Hypothalamus (tissue), 51 donors: Measurements from ENCODE around the gene CEP85.
"Not testable (repeated sequence)": the region's sequence is repeated elsewhere in the genome, so short reads cannot be mapped to it uniquely, and the experiment has no call there.

Source experiments
- DNase-seq, 51 donors: peaks; one replicate each; lab custom pipeline; 2025; lab: John Stamatoyannopoulos, UW

CEP85 gene

GRCh38 chr1:26306290-26307229, 72.6 kb downstream of the CEP85 start, which contains the start of gene UBXN11:
Gene UBXN11 (minus strand): TSS chr1:26306636. CDS start chr1:26302883, 3,753 bp downstream.
- peak in 50 of 51 donors; percentile 20 to 91 (median 76) for DNase-seq

- DNase-seq, result no peak
These were observed 73.4 kb downstream of the CEP85 start for GRCh38 chr1:26307363-26307781.

- not testable (repeated sequence) for DNase-seq
These were observed 74.2 kb downstream of the CEP85 start for GRCh38 chr1:26307966-26308899.

GRCh38 chr1:26314501-26314900, 80.5 kb downstream of the CEP85 start:
- DNase-seq, result no peak

- no peak for DNase-seq
These were observed 82.2 kb downstream of the CEP85 start for GRCh38 chr1:26315874-26316850.

GRCh38 chr1:26317146-26317545, 83.1 kb downstream of the CEP85 start:
- no peak for DNase-seq

GRCh38 chr1:26317612-26318337, 83.8 kb downstream of the CEP85 start, which contains the start of gene CD52:
Gene CD52 (plus strand): TSS chr1:26317958. CDS start chr1:26318018, 60 bp downstream.
- no peak for DNase-seq

- peak in 6 of 51 donors; percentile 3 to 33 (median 7) for DNase-seq
These were observed 84.5 kb downstream of the CEP85 start for GRCh38 chr1:26318338-26319064.

- DNase-seq, result no peak
These were observed 86.9 kb downstream of the CEP85 start for GRCh38 chr1:26320896-26321295.

GRCh38 chr1:26321315-26322041, 87.5 kb downstream of the CEP85 start:
- peak; percentile 22 to 92 (median 72) for DNase-seq

GRCh38 chr1:26322042-26322331, 88.0 kb downstream of the CEP85 start:
- no peak for DNase-seq

GRCh38 chr1:26323382-26323781, 89.4 kb downstream of the CEP85 start:
- DNase-seq, result no peak

- no peak for DNase-seq
These were observed 90.5 kb downstream of the CEP85 start for GRCh38 chr1:26324550-26324949.

GRCh38 chr1:26327956-26328362, 94.0 kb downstream of the CEP85 start:
- no peak for DNase-seq
